Upper lobe of left lung (tissue), 6 donors: Measurements from ENCODE around the gene AURKA. TPM values are rescaled to one million over a fixed set of nuclear protein-coding genes. Genes with fewer than 3 reads are reported as not detected.
A peak's percentile ranks its signal among the peaks of the same experiment; 100 is the strongest.

ENCODE experiments used
- ATAC-seq, 2 donors: fragments of 200-7000 bp; cut with Tn5 transposase; one replicate each; pipeline ENCODE4 v1.9.1; 2022; ENCODE audit warnings: mild to moderate bottlenecking in 2 of 2, moderate library complexity in 2 of 2; ENCODE audit not compliant: low FRiP score in 2 of 2
- DNase-seq, 2 donors: peaks; one replicate each; pipeline ENCODE4 v3.0.0-alpha.2; 2019 to 2020
- H3K27ac ChIP-seq, 4 donors: fragments of 200-600 bp; sonication (generic); one replicate each; pipeline ENCODE4 v1.5.1; 2016 to 2019
- H3K27me3 ChIP-seq, 4 donors: fragments of 200-600 bp; sonication (generic); one replicate each; pipeline ENCODE4 v1.5.1; 2017 to 2019
- H3K36me3 ChIP-seq, 4 donors: fragments of 200-600 bp; sonication (generic); one replicate each; pipeline ENCODE4 v1.5.1; 2016 to 2019
- H3K4me1 ChIP-seq, 4 donors: fragments of 200-600 bp; sonication (generic); one replicate each; pipeline ENCODE4 v1.5.1; 2018 to 2019
- H3K4me3 ChIP-seq, 4 donors: fragments of 200-600 bp; sonication (generic); one replicate each; pipeline ENCODE4 v1.5.1; 2017 to 2019; ENCODE audit warnings: mild to moderate bottlenecking in 2 of 4, moderate library complexity in 1 of 4
- H3K9me3 ChIP-seq, 4 donors: fragments of 200-600 bp; sonication (generic); one replicate each; pipeline ENCODE4 v1.5.1; 2018 to 2019
- EP300 ChIP-seq, 4 donors: sonication (generic); formaldehyde crosslinking; IDR thresholded peaks; one replicate each; pipeline ENCODE4 v1.5.1; 2017; ENCODE audit warnings: antibody characterized with exemption in 4 of 4, control low read depth in 2 of 4
- POLR2A ChIP-seq, 4 donors: fragments of 450-650 bp; IDR thresholded peaks; one replicate each; pipeline ENCODE4 v1.5.1; 2016 to 2017; ENCODE audit warnings: antibody characterized with exemption in 4 of 4, mild to moderate bottlenecking in 2 of 4
- POLR2AphosphoS5 ChIP-seq, 2 donors: sonication (generic); formaldehyde crosslinking; IDR thresholded peaks; one replicate each; pipeline ENCODE4 v1.5.1; 2017; ENCODE audit warnings: antibody characterized with exemption in 2 of 2
- WGBS, 2 donors: methylation state at CpG; one replicate each; pipeline ENCODE4 v1.1.5; 2017 to 2018; 5-methylcytosine and 5-hydroxymethylcytosine counted together
- total RNA-seq, 6 donors: library from RNA; depleted of rRNA in 4 of 6; stranded (reverse); fragments of >200 nt in 4 of 6; gene quantifications; one replicate each; pipeline versions ENCODE4 v1.1.0 to v1.2.1, GENCODE V29; 2016 to 2021
- TF ChIP-seq, protein P1 (sequence below), 6 experiments: fragments of 450-650 bp in 4 of 6; fragments of 200-600 bp in 2 of 6; sonication (generic) in 2 of 6; IDR thresholded peaks; one replicate each; pipeline ENCODE4 v1.5.1; 2016 to 2019; ENCODE audit warnings: antibody characterized with exemption in 6 of 6
- donor health status: DM: no; HTN: no; CAD: no; lungs with moderate emphysema.
- donor health status: DM: no; HTN: yes; CAD: no; lungs with severe emphysema.

Gene AURKA
- total RNA-seq, 6 donors from 2014 or later, result 0.44 to 3.9 (median 3.3) TPM; not detected in 1

DNA sequence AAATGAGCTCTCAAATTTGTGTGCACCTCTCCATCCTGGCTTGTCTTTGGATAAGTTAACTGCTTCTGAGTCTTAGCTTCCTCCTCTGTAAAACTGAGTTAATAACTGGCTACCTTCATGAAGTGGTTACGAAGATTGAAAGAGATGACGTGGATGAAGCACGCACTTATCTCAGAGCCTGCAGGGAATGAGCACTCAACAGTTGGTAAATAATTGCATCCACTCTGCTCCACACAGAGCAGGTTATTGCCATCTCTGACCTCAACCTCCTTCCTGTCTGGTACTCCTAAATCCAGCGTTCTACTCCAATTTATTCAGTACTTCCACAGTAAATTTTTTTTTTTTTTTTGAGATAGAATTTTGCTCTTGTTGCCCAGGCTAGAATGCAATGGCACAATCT, 6.9 kb downstream of the AURKA start:
- Histone ChIP-seq H3K36me3 (peaks cover 0 to 6% (median 0%) of the 10 kb centered on the region in 4 donors), H3K9me3 (no peaks in the 10 kb centered on the region), H3K4me3 (no peak overlapping the region), H3K27ac (no peak overlapping the region), H3K4me1 (peaks cover 0 to 6% (median 0%) of the 10 kb centered on the region in 4 donors), H3K27me3 (no peaks in the 10 kb centered on the region)
- DNase-seq, result peak in 1 of 2 donors; percentile 24
- ATAC-seq, result peak in 1 of 2 donors; percentile 52
- TF ChIP-seq POLR2A (IDR thresholded peaks at IDR 0.05) (no peak), EP300 (IDR thresholded peaks at IDR 0.05) (no peak), POLR2AphosphoS5 (IDR thresholded peaks at IDR 0.05) (no peak)
- TF ChIP-seq, protein P1, sequence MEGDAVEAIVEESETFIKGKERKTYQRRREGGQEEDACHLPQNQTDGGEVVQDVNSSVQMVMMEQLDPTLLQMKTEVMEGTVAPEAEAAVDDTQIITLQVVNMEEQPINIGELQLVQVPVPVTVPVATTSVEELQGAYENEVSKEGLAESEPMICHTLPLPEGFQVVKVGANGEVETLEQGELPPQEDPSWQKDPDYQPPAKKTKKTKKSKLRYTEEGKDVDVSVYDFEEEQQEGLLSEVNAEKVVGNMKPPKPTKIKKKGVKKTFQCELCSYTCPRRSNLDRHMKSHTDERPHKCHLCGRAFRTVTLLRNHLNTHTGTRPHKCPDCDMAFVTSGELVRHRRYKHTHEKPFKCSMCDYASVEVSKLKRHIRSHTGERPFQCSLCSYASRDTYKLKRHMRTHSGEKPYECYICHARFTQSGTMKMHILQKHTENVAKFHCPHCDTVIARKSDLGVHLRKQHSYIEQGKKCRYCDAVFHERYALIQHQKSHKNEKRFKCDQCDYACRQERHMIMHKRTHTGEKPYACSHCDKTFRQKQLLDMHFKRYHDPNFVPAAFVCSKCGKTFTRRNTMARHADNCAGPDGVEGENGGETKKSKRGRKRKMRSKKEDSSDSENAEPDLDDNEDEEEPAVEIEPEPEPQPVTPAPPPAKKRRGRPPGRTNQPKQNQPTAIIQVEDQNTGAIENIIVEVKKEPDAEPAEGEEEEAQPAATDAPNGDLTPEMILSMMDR (IDR thresholded peaks at IDR 0.05), result no peak
- WGBS, 2 donors, result 73 to 80% methylated on average over 4 of the region's 4 CpGs

DNA sequence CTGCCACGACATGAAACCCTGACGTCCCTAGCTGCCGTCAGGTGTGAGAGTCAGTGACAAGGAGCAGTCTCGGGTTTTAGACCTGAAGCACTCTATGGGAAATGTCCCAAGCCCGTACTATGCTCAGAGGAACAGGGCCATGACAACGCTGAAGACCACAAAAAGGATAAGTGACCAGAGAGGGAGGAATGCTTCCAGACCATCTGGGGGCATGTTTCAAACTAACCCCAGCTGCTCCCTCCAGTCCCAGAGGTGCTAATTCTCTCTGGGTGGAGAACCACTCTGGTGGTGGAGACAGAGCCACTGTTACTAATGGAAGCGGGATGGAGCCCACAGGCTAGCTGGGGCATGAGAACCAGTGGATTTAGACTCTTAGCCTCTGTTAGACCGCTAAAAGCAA, 8.7 kb downstream of the AURKA start:
- Histone ChIP-seq H3K4me1 (peaks cover 0 to 6% (median 0%) of the 10 kb centered on the region in 4 donors), H3K27me3 (no peaks in the 10 kb centered on the region), H3K27ac (no peak overlapping the region), H3K36me3 (peaks cover 0 to 6% (median 0%) of the 10 kb centered on the region in 4 donors), H3K9me3 (no peaks in the 10 kb centered on the region), H3K4me3 (no peak overlapping the region)
- WGBS, 2 donors, result 90% methylated on average over 8 of the region's 8 CpGs
- no peak for TF ChIP-seq POLR2A (IDR thresholded peaks at IDR 0.05)
- TF ChIP-seq, protein P1 (IDR thresholded peaks at IDR 0.05), result no peak
- TF ChIP-seq POLR2AphosphoS5 (IDR thresholded peaks at IDR 0.05), result no peak
- no peak for TF ChIP-seq EP300 (IDR thresholded peaks at IDR 0.05)
- ATAC-seq (no peak), DNase-seq (no peak)

DNA sequence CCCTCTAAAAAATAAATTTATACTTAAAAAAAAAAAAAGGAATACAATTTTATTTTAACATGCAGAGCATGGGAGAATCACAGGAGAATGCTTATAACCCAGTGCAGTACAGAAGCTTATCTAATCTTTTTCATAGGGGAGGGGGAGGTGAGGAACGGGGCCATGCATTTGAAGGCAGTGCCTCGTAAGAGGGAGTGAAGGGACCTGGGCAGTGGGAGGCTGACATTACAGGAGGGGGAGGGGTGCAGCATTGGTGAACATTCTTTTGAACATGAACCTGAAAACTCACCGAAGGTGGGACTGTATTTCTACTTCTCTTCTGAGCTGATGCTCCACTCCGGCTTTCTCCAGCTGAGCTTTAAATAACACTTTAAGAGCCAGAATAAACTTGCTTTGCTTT, 9.3 kb downstream of the AURKA start:
- no peaks in the 10 kb centered on the region for H3K9me3 ChIP-seq
- ATAC-seq, result no peak
- H3K4me1 ChIP-seq, result peaks cover 0 to 6% (median 0%) of the 10 kb centered on the region in 4 donors
- H3K4me3 ChIP-seq, result no peak overlapping the region
- no peak for TF ChIP-seq EP300 (IDR thresholded peaks at IDR 0.05)
- TF ChIP-seq POLR2A (IDR thresholded peaks at IDR 0.05), result no peak
- H3K27ac ChIP-seq, result no peak overlapping the region
- peaks cover 0 to 6% (median 0%) of the 10 kb centered on the region in 4 donors for H3K36me3 ChIP-seq
- WGBS, 2 donors, result 82% methylated on average over 4 of the region's 4 CpGs
- no peaks in the 10 kb centered on the region for H3K27me3 ChIP-seq
- DNase-seq, result no peak

DNA sequence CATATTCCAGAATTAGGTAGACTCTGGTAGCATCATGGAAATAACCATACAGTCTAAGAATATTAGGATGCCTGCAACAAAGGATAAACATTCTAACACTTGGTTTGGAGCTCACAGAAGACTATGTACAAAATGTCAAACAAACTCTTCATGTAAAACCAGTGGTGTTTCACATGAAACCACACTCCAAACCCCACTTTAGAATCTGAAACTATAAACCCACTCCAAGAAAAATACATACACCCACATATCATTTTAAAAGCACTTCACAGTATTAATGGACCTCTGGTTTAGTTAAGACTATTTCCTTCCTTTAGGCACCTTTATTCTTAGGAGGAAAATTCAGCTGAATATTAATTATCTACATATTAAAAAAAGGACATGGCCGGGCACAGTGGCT, 10.5 kb downstream of the AURKA start:
- WGBS, 2 donors, result 76 to 90% methylated on average over 1 of the region's 1 CpG
- Histone ChIP-seq H3K27ac (no peak overlapping the region), H3K27me3 (no peaks in the 10 kb centered on the region), H3K4me1 (peaks cover 0 to 6% (median 0%) of the 10 kb centered on the region in 4 donors), H3K4me3 (no peak overlapping the region), H3K9me3 (no peaks in the 10 kb centered on the region), H3K36me3 (peaks cover 0 to 6% (median 0%) of the 10 kb centered on the region in 4 donors)
- DNase-seq, result no peak
- no peak for ATAC-seq
- TF ChIP-seq POLR2AphosphoS5 (IDR thresholded peaks at IDR 0.05) (no peak), EP300 (IDR thresholded peaks at IDR 0.05) (no peak), POLR2A (IDR thresholded peaks at IDR 0.05) (no peak)
- TF ChIP-seq, protein P1 (IDR thresholded peaks at IDR 0.05), result no peak

DNA sequence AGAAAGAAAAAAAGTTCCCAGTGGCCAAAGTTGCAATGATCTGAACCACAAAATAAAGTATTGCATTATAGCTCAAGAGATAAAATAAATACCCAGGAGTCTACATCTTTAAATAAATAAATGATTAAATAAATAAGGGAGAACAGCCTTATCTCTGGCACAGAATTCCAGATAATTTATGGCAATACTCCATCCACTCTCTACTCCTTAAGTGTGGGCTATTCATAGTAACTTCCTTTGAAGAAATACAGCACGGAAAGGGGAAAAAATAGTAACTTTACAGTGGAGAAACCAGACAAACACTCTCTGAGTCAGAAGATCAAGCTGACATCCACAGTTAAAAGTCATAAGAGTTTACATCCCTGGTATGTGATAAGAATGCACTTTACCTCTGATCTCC, 11.6 kb downstream of the AURKA start:
- no peaks in the 10 kb centered on the region for H3K9me3 ChIP-seq
- 20 to 24% methylated on average over 1 of the region's 1 CpG for WGBS, 2 donors
- H3K36me3 ChIP-seq, result peaks cover 0 to 2% (median 0%) of the 10 kb centered on the region in 4 donors
- H3K4me1 ChIP-seq, result peaks cover 0 to 6% (median 0%) of the 10 kb centered on the region in 4 donors
- TF ChIP-seq EP300 (IDR thresholded peaks at IDR 0.05), result peak in 1 of 4 donors; percentile 26
- TF ChIP-seq, protein P1 (IDR thresholded peaks at IDR 0.05), result no peak
- no peak for TF ChIP-seq POLR2A (IDR thresholded peaks at IDR 0.05)
- no peak overlapping the region for H3K27ac ChIP-seq
- no peak overlapping the region for H3K4me3 ChIP-seq
- ATAC-seq (no peak), DNase-seq (no peak)
- H3K27me3 ChIP-seq, result no peaks in the 10 kb centered on the region
